ENCODE data around the gene CEACAM16. TPM values are rescaled to one million over a fixed set of nuclear protein-coding genes. Genes with fewer than 3 reads are reported as not detected.

The CEACAM16 gene
- total RNA-seq, 4 donors from 2014 or later: not detected

DNA sequence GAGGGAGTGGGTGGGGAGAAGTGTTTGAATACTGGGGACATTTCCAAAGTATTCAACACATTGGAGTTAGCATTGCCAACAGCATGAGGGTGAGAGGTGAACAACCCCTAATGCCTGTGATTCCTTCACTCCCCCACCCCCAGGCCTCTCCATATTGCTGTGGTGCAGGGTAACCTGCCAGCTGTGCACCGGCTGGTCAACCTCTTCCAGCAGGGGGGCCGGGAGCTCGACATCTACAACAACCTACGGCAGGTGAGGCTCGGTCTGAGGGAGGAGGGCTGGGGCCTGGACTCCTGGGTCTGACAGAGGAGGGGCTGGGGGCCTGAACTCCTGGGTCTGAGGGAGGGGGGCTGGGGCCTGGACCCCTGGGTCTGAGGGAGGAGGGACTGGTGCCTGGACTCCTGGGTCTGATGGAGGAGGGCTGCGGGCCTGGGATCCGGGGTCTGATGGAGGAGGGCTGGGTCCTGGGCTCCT, 57.2 kb downstream of the CEACAM16 start:
- WGBS, 2 donors: 90 to 91% methylated on average over 7 of the region's 7 CpGs
- DNase-seq (ENCODE audit: low spot score in 2 of 2): no peak
- intact Hi-C loops (cut with DNase I; ENCODE audit: low total_unique reads): loop anchor here (5.0 kb wide), 1 partner anchor 826 kb away; the partner anchor contains the start of gene OPA3
- H3K4me3 ChIP-seq (ENCODE audit: low read depth, poor library complexity, severe bottlenecking): no peak overlapping the region
- no peak for TF ChIP-seq POLR2A (IDR thresholded peaks at IDR 0.05)
- TF ChIP-seq, protein P1, sequence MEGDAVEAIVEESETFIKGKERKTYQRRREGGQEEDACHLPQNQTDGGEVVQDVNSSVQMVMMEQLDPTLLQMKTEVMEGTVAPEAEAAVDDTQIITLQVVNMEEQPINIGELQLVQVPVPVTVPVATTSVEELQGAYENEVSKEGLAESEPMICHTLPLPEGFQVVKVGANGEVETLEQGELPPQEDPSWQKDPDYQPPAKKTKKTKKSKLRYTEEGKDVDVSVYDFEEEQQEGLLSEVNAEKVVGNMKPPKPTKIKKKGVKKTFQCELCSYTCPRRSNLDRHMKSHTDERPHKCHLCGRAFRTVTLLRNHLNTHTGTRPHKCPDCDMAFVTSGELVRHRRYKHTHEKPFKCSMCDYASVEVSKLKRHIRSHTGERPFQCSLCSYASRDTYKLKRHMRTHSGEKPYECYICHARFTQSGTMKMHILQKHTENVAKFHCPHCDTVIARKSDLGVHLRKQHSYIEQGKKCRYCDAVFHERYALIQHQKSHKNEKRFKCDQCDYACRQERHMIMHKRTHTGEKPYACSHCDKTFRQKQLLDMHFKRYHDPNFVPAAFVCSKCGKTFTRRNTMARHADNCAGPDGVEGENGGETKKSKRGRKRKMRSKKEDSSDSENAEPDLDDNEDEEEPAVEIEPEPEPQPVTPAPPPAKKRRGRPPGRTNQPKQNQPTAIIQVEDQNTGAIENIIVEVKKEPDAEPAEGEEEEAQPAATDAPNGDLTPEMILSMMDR (IDR thresholded peaks at IDR 0.05): no peak

DNA sequence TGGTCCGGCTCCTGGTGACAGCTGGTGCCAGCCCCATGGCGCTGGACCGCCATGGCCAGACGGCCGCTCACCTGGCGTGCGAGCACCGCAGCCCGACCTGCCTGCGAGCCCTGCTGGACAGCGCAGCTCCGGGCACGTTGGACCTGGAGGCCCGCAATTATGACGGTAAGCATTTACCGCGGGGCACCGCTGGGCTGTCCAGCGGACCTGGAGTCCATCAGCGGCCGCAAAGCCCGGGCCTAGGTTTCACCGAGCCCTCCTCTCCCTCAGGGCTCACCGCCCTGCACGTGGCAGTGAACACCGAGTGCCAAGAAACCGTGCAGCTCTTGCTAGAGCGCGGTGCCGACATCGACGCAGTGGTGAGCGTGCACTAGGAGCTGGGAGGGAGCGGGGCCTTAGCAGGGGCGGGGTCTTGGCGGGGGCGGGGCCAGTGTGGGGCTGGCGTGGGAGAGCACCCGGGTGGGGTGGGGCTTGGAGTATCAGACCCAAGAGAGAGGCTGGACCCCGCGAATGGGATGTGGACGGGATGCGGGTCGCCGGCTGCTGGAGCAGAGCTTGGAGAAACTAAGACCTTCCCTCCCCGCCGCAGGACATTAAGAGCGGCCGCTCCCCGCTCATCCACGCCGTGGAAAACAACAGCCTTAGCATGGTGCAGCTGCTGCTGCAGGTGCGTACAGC, 58.2 kb downstream of the CEACAM16 start:
- no peak for TF ChIP-seq POLR2A (IDR thresholded peaks at IDR 0.05)
- TF ChIP-seq, protein P1 (IDR thresholded peaks at IDR 0.05): no peak
- WGBS, 2 donors: 53 to 64% methylated on average over 21 to 42 of the region's 53 CpGs
- DNase-seq (ENCODE audit: low spot score in 2 of 2): peak in 1 of 2 donors; percentile 90
- no peak overlapping the region for H3K4me3 ChIP-seq (ENCODE audit: low read depth, poor library complexity, severe bottlenecking)
- intact Hi-C loops (cut with DNase I; ENCODE audit: low total_unique reads): loop anchor here (5.0 kb wide), 1 partner anchor 825 kb away; the partner anchor contains the start of gene OPA3

DNA sequence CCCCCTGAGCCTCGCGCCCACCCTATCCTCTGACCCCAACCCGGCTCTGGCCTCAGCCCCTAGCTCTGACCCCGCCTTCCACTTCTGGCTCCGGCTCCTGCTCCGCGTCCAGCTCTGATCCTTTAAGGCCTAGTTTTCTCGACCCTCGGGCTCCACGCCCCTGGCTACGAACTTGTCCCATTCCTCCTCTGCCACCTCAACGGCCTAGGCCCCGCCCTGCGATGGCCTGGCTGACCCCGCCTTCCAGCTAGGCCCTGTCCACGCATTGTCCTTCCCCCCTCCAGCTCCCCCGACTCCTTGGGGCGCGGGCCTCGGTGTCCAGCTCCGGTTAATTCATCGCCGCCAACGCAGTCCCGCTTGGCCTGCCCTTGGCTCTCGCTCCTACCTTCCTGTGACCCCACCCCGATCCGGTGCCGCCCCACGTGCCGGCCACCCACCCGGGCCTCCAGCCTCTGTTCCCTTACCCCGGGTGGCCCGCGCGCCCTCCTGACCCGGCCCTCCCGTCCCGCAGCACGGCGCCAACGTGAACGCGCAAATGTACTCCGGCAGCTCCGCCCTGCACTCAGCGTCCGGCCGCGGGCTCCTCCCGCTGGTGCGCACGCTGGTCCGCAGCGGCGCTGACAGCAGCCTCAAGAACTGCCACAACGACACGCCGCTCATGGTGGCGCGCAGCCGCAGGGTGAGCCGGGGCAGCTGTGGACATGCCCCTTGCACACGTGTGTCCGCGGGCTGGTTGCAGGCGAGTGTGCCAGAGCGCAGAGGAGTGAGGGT, 59.0 kb downstream of the CEACAM16 start:
- 68 to 76% methylated on average over 59 to 64 of the region's 68 CpGs for WGBS, 2 donors

DNA sequence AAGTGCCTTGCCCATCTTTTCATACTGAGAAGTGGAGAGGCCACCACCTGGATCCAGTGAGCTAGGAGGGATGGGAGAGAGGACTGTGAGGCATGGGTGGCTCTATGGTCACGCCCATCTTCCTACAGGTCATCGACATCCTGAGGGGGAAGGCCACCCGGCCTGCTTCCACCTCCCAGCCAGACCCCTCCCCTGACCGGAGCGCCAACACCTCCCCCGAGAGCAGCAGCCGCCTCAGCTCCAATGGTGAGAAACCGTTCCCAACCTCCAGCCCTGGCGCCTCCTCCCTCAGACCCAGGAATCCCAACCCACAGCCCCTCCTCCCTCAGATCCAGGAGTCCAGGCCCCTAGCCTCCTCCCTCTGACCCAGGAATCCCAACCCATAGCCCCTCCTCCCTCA, 59.6 kb downstream of the CEACAM16 start:
- 75 to 83% methylated on average over 9 of the region's 9 CpGs for WGBS, 2 donors
- TF ChIP-seq POLR2A (IDR thresholded peaks at IDR 0.05): no peak
- TF ChIP-seq, protein P1 (IDR thresholded peaks at IDR 0.05): no peak
- intact Hi-C loops (cut with DNase I; ENCODE audit: low total_unique reads): loop anchor here (5.0 kb wide), 1 partner anchor 824 kb away; the partner anchor contains the start of gene OPA3
- no peak overlapping the region for H3K4me3 ChIP-seq (ENCODE audit: low read depth, poor library complexity, severe bottlenecking)
- no peak for DNase-seq (ENCODE audit: low spot score in 2 of 2)

More for the DNA sequence above, 59.0 kb downstream of the CEACAM16 start:
- no peak for TF ChIP-seq POLR2A (IDR thresholded peaks at IDR 0.05)
- TF ChIP-seq, protein P1 (IDR thresholded peaks at IDR 0.05): no peak
- no peak overlapping the region for H3K4me3 ChIP-seq (ENCODE audit: low read depth, poor library complexity, severe bottlenecking)
- no peak for DNase-seq (ENCODE audit: low spot score in 2 of 2)
- intact Hi-C loops (cut with DNase I; ENCODE audit: low total_unique reads): loop anchor here (5.0 kb wide), 1 partner anchor 824 kb away; the partner anchor contains the start of gene OPA3

DNA sequence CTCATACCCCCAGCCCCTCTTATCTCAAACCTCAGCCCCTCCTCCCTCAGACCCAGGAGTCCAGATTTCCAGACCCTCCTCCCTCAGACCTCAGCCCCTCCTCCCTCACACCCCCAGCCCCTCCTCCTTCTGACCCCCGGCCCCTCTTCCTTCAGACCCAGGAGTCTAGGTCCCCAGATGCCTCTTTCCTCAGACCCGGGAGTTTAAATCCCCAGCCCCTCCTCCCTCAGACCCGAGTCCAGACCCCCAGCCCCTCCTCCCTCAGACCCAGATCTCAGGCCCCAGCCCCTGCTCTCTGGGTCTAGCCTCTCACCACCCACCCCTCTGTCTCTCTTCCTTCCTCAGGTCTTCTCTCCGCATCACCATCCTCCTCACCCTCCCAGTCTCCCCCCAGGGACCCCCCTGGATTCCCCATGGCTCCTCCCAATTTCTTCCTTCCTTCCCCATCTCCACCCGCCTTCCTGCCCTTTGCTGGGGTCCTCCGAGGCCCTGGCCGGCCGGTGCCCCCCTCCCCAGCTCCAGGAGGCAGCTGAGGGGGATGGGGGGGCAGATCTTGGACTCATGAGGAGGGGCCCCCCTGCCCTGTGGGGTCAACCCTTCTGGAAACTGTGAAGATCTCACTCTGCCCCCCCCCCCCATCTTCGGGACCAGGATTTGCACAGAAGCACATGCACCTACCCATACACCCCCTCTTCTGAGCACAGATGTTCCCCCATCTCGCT, 60.3 kb downstream of the CEACAM16 start:
- intact Hi-C loops (cut with DNase I; ENCODE audit: low total_unique reads): loop anchor here (5.0 kb wide), 1 partner anchor 823 kb away; the partner anchor contains the start of gene OPA3
- H3K4me3 ChIP-seq (ENCODE audit: low read depth, poor library complexity, severe bottlenecking): no peak overlapping the region
- TF ChIP-seq POLR2A (IDR thresholded peaks at IDR 0.05): no peak
- TF ChIP-seq, protein P1 (IDR thresholded peaks at IDR 0.05): no peak
- 79 to 85% methylated on average over 10 of the region's 10 CpGs for WGBS, 2 donors
- DNase-seq (ENCODE audit: low spot score in 2 of 2): no peak
